ENCODE data around the gene SLC26A8. TPM values are rescaled to one million over a fixed set of nuclear protein-coding genes. Genes with fewer than 3 reads are reported as not detected.

The SLC26A8 gene
- total RNA-seq, 1 experiment from 2014 or later: 1.8 TPM

- BruUV-seq (replicated peaks): no TSS peak
- Mint-ChIP-seq H3K9me3 (ENCODE audit: unreplicated experiment) (peaks cover 7% of the 10 kb centered on the region), H3K4me1 (ENCODE audit: low read depth, unreplicated experiment) (peaks cover 7% of the 10 kb centered on the region), H3K27me3 (ENCODE audit: insufficient read depth, unreplicated experiment) (no peaks in the 10 kb centered on the region), H3K36me3 (ENCODE audit: insufficient read depth, unreplicated experiment) (peaks cover 73% of the 10 kb centered on the region), H3K4me3 (ENCODE audit: unreplicated experiment) (no peak overlapping the region), H3K27ac (ENCODE audit: unreplicated experiment) (no peak overlapping the region)
- H3K4me1 ChIP-seq: no peaks in the 10 kb centered on the region
- H3K27me3 ChIP-seq (replicated peaks; ENCODE audit: control insufficient read depth, insufficient read depth, low read length): no peaks in the 10 kb centered on the region
- TF ChIP-seq CTCF (IDR thresholded peaks at IDR 0.05; ENCODE audit: insufficient read depth in 1 of 2, low read depth in 1 of 2, low read length in 1 of 2, severe bottlenecking in 1 of 2, unreplicated experiment in 1 of 2): no peak
- intact Hi-C loops (cut with micrococcal nuclease; ENCODE audit: unreplicated experiment): no loop called here
- peaks cover 7% of the 10 kb centered on the region for H3K36me3 ChIP-seq (ENCODE audit: control insufficient read depth, insufficient read depth, low read length)
- no peak overlapping the region for H3K4me3 ChIP-seq (ENCODE audit: low read depth, low read length)
- ChIA-PET POLR2A (no interaction called here), CTCF (no interaction called here)
- peaks cover 29% of the 10 kb centered on the region for H3K9me3 ChIP-seq
- DNase-seq: no peak
These were observed 116.7 kb downstream of the SLC26A8 start for GRCh38 chr6:35907750-35908149.

- Mint-ChIP-seq H3K36me3 (ENCODE audit: insufficient read depth, unreplicated experiment) (peaks cover 62% of the 10 kb centered on the region), H3K27me3 (ENCODE audit: insufficient read depth, unreplicated experiment) (no peaks in the 10 kb centered on the region), H3K4me1 (ENCODE audit: low read depth, unreplicated experiment) (peaks cover 7% of the 10 kb centered on the region), H3K4me3 (ENCODE audit: unreplicated experiment) (no peak overlapping the region), H3K9me3 (ENCODE audit: unreplicated experiment) (peaks cover 7% of the 10 kb centered on the region), H3K27ac (ENCODE audit: unreplicated experiment) (no peak overlapping the region)
- Histone ChIP-seq H3K36me3 (ENCODE audit: control insufficient read depth, insufficient read depth, low read length) (peaks cover 6% of the 10 kb centered on the region), H3K4me1 (no peaks in the 10 kb centered on the region), H3K4me3 (ENCODE audit: low read depth, low read length) (no peak overlapping the region), H3K9me3 (peaks cover 28% of the 10 kb centered on the region), H3K27me3 (replicated peaks; ENCODE audit: control insufficient read depth, insufficient read depth, low read length) (no peaks in the 10 kb centered on the region)
- DNase-seq: no peak
- TF ChIP-seq CTCF (IDR thresholded peaks at IDR 0.05; ENCODE audit: insufficient read depth in 1 of 2, low read depth in 1 of 2, low read length in 1 of 2, severe bottlenecking in 1 of 2, unreplicated experiment in 1 of 2): no peak
- no TSS peak for BruUV-seq (replicated peaks)
- ChIA-PET POLR2A (no interaction called here), CTCF (no interaction called here)
- intact Hi-C loops (cut with micrococcal nuclease; ENCODE audit: unreplicated experiment): no loop called here
These were observed 118.0 kb downstream of the SLC26A8 start for GRCh38 chr6:35906499-35906846.

- DNase-seq: no peak
- H3K4me1 ChIP-seq: no peaks in the 10 kb centered on the region
- ChIA-PET CTCF (no interaction called here), POLR2A (no interaction called here)
- TF ChIP-seq CTCF (IDR thresholded peaks at IDR 0.05; ENCODE audit: insufficient read depth in 1 of 2, low read depth in 1 of 2, low read length in 1 of 2, severe bottlenecking in 1 of 2, unreplicated experiment in 1 of 2): no peak
- H3K36me3 ChIP-seq (ENCODE audit: control insufficient read depth, insufficient read depth, low read length): peaks cover 6% of the 10 kb centered on the region
- peaks cover 23% of the 10 kb centered on the region for H3K9me3 ChIP-seq
- peaks cover 7% of the 10 kb centered on the region for H3K9me3 Mint-ChIP-seq (ENCODE audit: unreplicated experiment)
- H3K27me3 ChIP-seq (replicated peaks; ENCODE audit: control insufficient read depth, insufficient read depth, low read length): no peaks in the 10 kb centered on the region
- H3K27ac Mint-ChIP-seq (ENCODE audit: unreplicated experiment): no peak overlapping the region
- peaks cover 59% of the 10 kb centered on the region for H3K36me3 Mint-ChIP-seq (ENCODE audit: insufficient read depth, unreplicated experiment)
- no peaks in the 10 kb centered on the region for H3K27me3 Mint-ChIP-seq (ENCODE audit: insufficient read depth, unreplicated experiment)
- no peak overlapping the region for H3K4me3 Mint-ChIP-seq (ENCODE audit: unreplicated experiment)
- no peak overlapping the region for H3K4me3 ChIP-seq (ENCODE audit: low read depth, low read length)
- BruUV-seq (replicated peaks): no TSS peak
- H3K4me1 Mint-ChIP-seq (ENCODE audit: low read depth, unreplicated experiment): peaks cover 7% of the 10 kb centered on the region
- intact Hi-C loops (cut with micrococcal nuclease; ENCODE audit: unreplicated experiment): no loop called here
These were observed 118.5 kb downstream of the SLC26A8 start for GRCh38 chr6:35905841-35906498.

All from Caco-2 (cell line).